GM21786 (cell line): ENCODE results near the gene BRF1.
"Not testable (repeated sequence)": the region's sequence is repeated elsewhere in the genome, so short reads cannot be mapped to it uniquely, and the experiment has no call there.

ENCODE experiments used
- ATAC-seq: cut with Tn5 transposase; IDR thresholded peaks from one replicate; pipeline ENCODE4 v1.9.1; 2021; ENCODE audit not compliant: unreplicated experiment

BRF1 gene

GRCh38 chr14:105332350-105332874, 31.6 kb upstream of the BRF1 start:
- ATAC-seq: no peak

GRCh38 chr14:105331575-105332349, 31.0 kb upstream of the BRF1 start:
- ATAC-seq: no peak

- ATAC-seq: no peak
These were observed 29.7 kb upstream of the BRF1 start for GRCh38 chr14:105330491-105330895.

GRCh38 chr14:105329411-105330150, 28.8 kb upstream of the BRF1 start:
- no peak for ATAC-seq

GRCh38 chr14:105328678-105329390, 28.0 kb upstream of the BRF1 start:
- no peak for ATAC-seq

- ATAC-seq: no peak
These were observed 27.4 kb upstream of the BRF1 start for GRCh38 chr14:105328070-105328677.

GRCh38 chr14:105327695-105328045, 26.9 kb upstream of the BRF1 start:
- not testable (repeated sequence) for ATAC-seq

- no peak for ATAC-seq
These were observed 26.3 kb upstream of the BRF1 start for GRCh38 chr14:105326891-105327694.

- no peak for ATAC-seq
These were observed 25.7 kb upstream of the BRF1 start for GRCh38 chr14:105326568-105326867.

GRCh38 chr14:105325716-105326567, 25.1 kb upstream of the BRF1 start:
- no peak for ATAC-seq

GRCh38 chr14:105325303-105325702, 24.5 kb upstream of the BRF1 start:
- ATAC-seq: no peak

GRCh38 chr14:105324871-105325270, 24.1 kb upstream of the BRF1 start:
- no peak for ATAC-seq

- ATAC-seq: no peak
These were observed 23.4 kb upstream of the BRF1 start for GRCh38 chr14:105324080-105324778.

GRCh38 chr14:105323663-105324062, 22.9 kb upstream of the BRF1 start:
- no peak for ATAC-seq

GRCh38 chr14:105322791-105323556, 22.2 kb upstream of the BRF1 start:
- ATAC-seq: no peak

GRCh38 chr14:105317546-105317945, 16.7 kb upstream of the BRF1 start:
- ATAC-seq: no peak

GRCh38 chr14:105316968-105317510, 16.2 kb upstream of the BRF1 start:
- no peak for ATAC-seq

- no peak for ATAC-seq
These were observed 15.8 kb upstream of the BRF1 start for GRCh38 chr14:105316577-105316941.
